ENCODE data around the gene UGCG. TPM values are rescaled to one million over a fixed set of nuclear protein-coding genes. Genes with fewer than 3 reads are reported as not detected.
"Not testable (repeated sequence)": the region's sequence is repeated elsewhere in the genome, so short reads cannot be mapped to it uniquely, and the experiment has no call there.

Gene UGCG
- total RNA-seq, 4 donors from 2014 or later, result 31.4 to 131 (median 46.7) TPM

DNA sequence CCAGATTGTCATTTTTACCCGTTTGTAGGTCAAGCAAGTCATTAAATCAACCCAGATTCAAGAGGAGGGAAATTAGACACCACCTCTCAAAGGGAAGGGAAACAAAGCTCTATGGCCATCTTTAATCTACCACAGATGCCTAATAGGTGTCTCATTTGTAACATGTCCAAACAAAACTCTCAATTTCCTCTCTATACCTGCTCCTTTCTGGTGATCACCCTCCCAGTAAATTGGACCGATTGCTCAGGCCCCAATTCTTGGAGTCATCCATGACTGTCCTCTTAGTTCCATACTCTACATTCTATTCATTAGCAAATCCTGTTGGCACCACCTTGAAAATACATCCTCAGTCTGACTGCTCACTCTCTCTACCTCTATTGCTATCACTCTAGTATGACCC is 22.1 kb upstream of the UGCG start:
- no peak for DNase-seq
- peak overlapping the region in 3 of 4 donors; percentile 66 to 73 (median 72) for H3K27ac ChIP-seq
- H3K36me3 ChIP-seq, result no peaks in the 10 kb centered on the region
- H3K9me3 ChIP-seq, result no peaks in the 10 kb centered on the region
- no peaks in the 10 kb centered on the region for H3K27me3 ChIP-seq
- peaks cover 0 to 31% (median 12%) of the 10 kb centered on the region in 3 donors for H3K4me1 ChIP-seq
- intact Hi-C loops (cut with DNase I), result no loop called here
- no peak for TF ChIP-seq POLR2A (IDR thresholded peaks at IDR 0.05)
- TF ChIP-seq, protein P1, sequence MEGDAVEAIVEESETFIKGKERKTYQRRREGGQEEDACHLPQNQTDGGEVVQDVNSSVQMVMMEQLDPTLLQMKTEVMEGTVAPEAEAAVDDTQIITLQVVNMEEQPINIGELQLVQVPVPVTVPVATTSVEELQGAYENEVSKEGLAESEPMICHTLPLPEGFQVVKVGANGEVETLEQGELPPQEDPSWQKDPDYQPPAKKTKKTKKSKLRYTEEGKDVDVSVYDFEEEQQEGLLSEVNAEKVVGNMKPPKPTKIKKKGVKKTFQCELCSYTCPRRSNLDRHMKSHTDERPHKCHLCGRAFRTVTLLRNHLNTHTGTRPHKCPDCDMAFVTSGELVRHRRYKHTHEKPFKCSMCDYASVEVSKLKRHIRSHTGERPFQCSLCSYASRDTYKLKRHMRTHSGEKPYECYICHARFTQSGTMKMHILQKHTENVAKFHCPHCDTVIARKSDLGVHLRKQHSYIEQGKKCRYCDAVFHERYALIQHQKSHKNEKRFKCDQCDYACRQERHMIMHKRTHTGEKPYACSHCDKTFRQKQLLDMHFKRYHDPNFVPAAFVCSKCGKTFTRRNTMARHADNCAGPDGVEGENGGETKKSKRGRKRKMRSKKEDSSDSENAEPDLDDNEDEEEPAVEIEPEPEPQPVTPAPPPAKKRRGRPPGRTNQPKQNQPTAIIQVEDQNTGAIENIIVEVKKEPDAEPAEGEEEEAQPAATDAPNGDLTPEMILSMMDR (IDR thresholded peaks at IDR 0.05), result no peak
- no peak overlapping the region for H3K4me3 ChIP-seq
- 29 to 40% methylated on average over 2 of the region's 2 CpGs for WGBS, 2 donors

- H3K27me3 ChIP-seq; H3K36me3 ChIP-seq; H3K4me3 ChIP-seq; DNase-seq; intact Hi-C loops (cut with DNase I); H3K9me3 ChIP-seq: not testable (repeated sequence)
- WGBS, 2 donors, result 40 to 50% methylated on average over 1 of the region's 1 CpG
- Histone ChIP-seq H3K27ac (peak overlapping the region in 3 of 4 donors; percentile 66 to 73 (median 72)), H3K4me1 (peaks cover 0 to 31% (median 12%) of the 10 kb centered on the region in 3 donors)
Measured at GRCh38 chr9:111875291-111875690, 21.3 kb upstream of the UGCG start.

GRCh38 chr9:111875691-111876090 is 20.9 kb upstream of the UGCG start:
- DNase-seq, result not testable (repeated sequence)

DNA sequence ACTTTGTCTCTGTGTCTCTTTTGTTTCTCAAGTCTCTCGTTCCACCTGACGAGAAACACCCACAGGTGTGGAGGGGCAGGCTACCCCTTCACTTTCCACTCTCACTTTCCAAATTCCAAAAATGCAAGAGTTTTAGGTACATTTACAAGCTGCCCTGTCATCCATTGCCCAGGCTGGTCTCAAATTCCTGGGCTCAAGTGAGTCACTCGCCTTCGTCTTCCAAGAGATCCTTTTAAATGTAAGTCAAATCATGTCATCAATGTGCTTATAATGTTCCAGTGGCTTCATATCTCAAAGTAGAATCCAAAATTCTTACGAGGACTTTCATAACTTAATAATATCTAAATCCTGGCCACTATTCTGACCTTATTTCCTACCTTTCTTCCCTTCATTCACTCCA is 20.4 kb upstream of the UGCG start:
- 77 to 78% methylated on average over 5 of the region's 5 CpGs for WGBS, 2 donors
- Histone ChIP-seq H3K4me3 (no peak overlapping the region), H3K9me3 (no peaks in the 10 kb centered on the region), H3K36me3 (no peaks in the 10 kb centered on the region), H3K4me1 (peaks cover 0 to 31% (median 12%) of the 10 kb centered on the region in 3 donors), H3K27ac (no peak overlapping the region), H3K27me3 (no peaks in the 10 kb centered on the region)
- intact Hi-C loops (cut with DNase I), result no loop called here
- DNase-seq, result no peak
- no peak for TF ChIP-seq POLR2A (IDR thresholded peaks at IDR 0.05)
- TF ChIP-seq, protein P1 (IDR thresholded peaks at IDR 0.05), result no peak

More at GRCh38 chr9:111875691-111876090, 20.9 kb upstream of the UGCG start:
- H3K9me3 ChIP-seq; H3K4me3 ChIP-seq; H3K27me3 ChIP-seq; intact Hi-C loops (cut with DNase I); H3K36me3 ChIP-seq: not testable (repeated sequence)
- 62 to 85% methylated on average over 3 of the region's 3 CpGs for WGBS, 2 donors
- Histone ChIP-seq H3K4me1 (peaks cover 0 to 31% (median 12%) of the 10 kb centered on the region in 3 donors), H3K27ac (peak overlapping the region in 2 of 4 donors; percentile 72 to 73)

DNA sequence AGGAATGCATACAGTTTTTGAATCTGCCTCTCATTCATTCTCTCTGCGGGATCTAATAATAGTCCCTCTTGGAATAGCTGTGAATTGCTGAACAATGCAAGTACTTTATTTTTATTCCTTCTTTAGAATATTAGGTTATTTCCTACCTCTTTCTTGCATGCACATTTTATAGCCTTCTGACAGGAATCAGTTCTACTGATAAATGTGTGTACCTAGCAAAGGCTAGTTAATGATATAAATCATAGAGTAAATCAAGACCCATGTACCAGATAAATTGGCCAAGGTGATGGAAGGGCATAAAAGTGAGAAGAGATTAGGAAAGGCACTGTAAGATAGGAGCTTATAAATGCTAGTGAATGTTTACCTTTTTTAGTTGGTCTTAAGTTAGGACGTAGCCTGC is 19.2 kb upstream of the UGCG start:
- no peak overlapping the region for H3K4me3 ChIP-seq
- no peaks in the 10 kb centered on the region for H3K27me3 ChIP-seq
- H3K4me1 ChIP-seq, result peaks cover 0 to 31% (median 12%) of the 10 kb centered on the region in 3 donors
- DNase-seq, result no peak
- H3K27ac ChIP-seq, result no peak overlapping the region
- intact Hi-C loops (cut with DNase I), result no loop called here
- TF ChIP-seq, protein P1 (IDR thresholded peaks at IDR 0.05), result no peak
- no peak for TF ChIP-seq POLR2A (IDR thresholded peaks at IDR 0.05)
- H3K9me3 ChIP-seq, result no peaks in the 10 kb centered on the region
- H3K36me3 ChIP-seq, result no peaks in the 10 kb centered on the region
- 93 to 97% methylated on average over 2 of the region's 2 CpGs for WGBS, 2 donors

DNA sequence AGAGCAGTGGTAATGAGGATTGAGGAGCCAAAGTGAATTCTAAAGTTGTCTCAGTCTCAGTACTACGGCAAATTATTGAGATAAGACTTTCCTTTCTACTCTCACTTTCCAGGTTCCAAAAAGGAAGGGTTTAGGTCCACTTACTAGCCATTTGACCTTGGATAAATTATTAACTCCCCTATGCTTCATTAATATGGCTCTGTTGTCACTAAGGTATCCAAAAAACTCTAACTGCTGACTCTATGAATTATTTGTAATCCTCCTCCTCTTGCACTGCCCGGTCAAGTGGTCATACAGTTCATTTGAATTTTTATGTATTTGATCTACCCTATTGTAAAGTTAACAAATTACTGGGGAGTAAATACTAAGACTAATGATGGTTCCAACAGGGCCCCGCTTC is 17.7 kb upstream of the UGCG start:
- no peak overlapping the region for H3K27ac ChIP-seq
- no peak for DNase-seq
- no peak overlapping the region for H3K4me3 ChIP-seq
- no peaks in the 10 kb centered on the region for H3K27me3 ChIP-seq
- WGBS, 2 donors, result 96 to 97% methylated on average over 3 of the region's 3 CpGs
- no peaks in the 10 kb centered on the region for H3K9me3 ChIP-seq
- TF ChIP-seq, protein P1 (IDR thresholded peaks at IDR 0.05), result no peak
- TF ChIP-seq POLR2A (IDR thresholded peaks at IDR 0.05), result no peak
- intact Hi-C loops (cut with DNase I), result no loop called here
- no peaks in the 10 kb centered on the region for H3K36me3 ChIP-seq
- H3K4me1 ChIP-seq, result peaks cover 0 to 25% (median 12%) of the 10 kb centered on the region in 3 donors

All from esophagus squamous epithelium (tissue), 5 donors.